Neuron (in vitro differentiated cells): ENCODE results near the gene SLC32A1.
A peak's percentile ranks its signal among the peaks of the same experiment; 100 is the strongest.

Experiments
- H2AFZ ChIP-seq: one replicate; pipeline ENCODE4 v1.6.1; 2013; ENCODE audit warnings: low read depth, mild to moderate bottlenecking, inconsistent platforms, low read length, moderate library complexity
- H3K27me3 ChIP-seq: one replicate; pipeline ENCODE4 v1.6.1; 2013; ENCODE audit warnings: low read length; ENCODE audit not compliant: insufficient read depth
- H3K36me3 ChIP-seq: one replicate; pipeline ENCODE4 v1.6.1; 2013; ENCODE audit warnings: low read length; ENCODE audit not compliant: insufficient read depth
- H3K4me1 ChIP-seq: one replicate; pipeline ENCODE4 v1.6.1; 2013; ENCODE audit warnings: low read length; ENCODE audit not compliant: insufficient read depth
- H3K4me3 ChIP-seq: 2 replicates; pipeline ENCODE4 v1.5.1; 2013; ENCODE audit warnings: mild to moderate bottlenecking, low read length, moderate library complexity
- H3K9me3 ChIP-seq: one replicate; pipeline ENCODE4 v1.6.1; 2013; ENCODE audit warnings: low read length

The SLC32A1 gene, protein sequence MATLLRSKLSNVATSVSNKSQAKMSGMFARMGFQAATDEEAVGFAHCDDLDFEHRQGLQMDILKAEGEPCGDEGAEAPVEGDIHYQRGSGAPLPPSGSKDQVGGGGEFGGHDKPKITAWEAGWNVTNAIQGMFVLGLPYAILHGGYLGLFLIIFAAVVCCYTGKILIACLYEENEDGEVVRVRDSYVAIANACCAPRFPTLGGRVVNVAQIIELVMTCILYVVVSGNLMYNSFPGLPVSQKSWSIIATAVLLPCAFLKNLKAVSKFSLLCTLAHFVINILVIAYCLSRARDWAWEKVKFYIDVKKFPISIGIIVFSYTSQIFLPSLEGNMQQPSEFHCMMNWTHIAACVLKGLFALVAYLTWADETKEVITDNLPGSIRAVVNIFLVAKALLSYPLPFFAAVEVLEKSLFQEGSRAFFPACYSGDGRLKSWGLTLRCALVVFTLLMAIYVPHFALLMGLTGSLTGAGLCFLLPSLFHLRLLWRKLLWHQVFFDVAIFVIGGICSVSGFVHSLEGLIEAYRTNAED

DNA sequence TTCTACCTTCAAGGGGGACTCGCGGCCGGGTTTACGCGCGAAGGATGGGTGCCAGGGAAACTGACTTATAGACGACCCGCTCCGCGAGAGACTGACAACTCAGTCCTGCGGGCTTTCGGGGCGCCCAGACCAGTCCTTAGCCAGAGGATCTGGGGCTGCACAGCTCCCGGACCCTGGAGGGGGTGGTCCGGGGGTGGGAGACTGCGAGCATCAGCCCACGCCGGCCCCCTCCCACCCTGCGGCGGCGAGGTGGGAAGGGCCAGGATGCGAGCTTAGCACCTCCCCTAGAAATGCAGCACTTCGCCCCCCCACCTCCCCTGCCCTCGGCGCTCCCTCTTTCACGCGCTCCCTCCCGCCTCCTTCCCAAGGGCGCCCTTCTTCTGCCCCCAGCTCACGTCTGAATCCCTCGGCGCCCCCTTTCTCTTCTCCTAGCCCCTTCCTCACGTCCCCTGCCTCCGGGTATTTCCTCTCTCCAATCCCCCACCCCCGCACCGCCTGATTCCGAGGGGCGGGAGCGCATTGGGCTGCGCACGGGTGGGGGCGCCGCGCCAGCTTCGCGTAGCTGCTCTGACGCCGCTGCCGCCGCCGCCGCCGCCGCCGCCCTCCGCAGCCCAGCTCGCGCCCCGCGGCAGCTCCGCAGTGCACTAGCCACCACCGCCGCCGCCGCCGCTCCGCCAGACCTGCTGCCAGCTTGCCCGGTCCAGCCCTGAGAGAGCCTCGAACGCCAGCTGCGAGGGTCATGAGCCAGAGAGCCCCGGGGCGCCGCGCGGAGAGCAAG lies at the start of gene SLC32A1:
SLC32A1 (plus strand) TSS at position 639 of the 778 bp plus-strand sequence. CDS start 239 bp downstream, outside the sequence.
- H3K9me3 ChIP-seq, result peaks cover 6% of the 10 kb centered on the region
- peaks cover 98% of the 10 kb centered on the region for H3K27me3 ChIP-seq
- peak within 1 kb of the TSS; percentile 37 for H2AFZ ChIP-seq
- H3K4me1 ChIP-seq, result peaks cover 10% of the 10 kb centered on the region
- H3K4me3 ChIP-seq, result no peak within 1 kb of the TSS
- no peaks in the 10 kb centered on the region for H3K36me3 ChIP-seq

DNA sequence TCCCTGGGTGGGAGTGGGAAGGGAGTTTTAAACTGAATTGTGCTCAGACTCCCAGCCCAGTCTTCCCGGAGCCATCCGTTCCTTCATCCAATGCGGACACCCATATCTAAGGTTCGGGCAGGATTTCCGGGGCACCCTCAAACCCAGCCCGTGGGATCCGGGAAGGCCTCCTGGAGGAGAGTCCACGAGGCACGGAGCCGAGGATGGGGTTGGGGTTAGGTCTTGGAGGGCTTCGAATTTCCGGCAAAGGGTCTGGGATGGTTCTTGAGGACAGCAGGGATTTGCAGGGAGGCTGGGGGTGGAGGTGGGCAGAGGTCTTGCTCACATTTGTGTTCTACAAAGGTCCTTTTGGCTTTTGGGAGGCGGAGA lies 49.5 kb upstream of the SLC32A1 start:
- no peaks in the 10 kb centered on the region for H3K36me3 ChIP-seq
- peaks cover 33% of the 10 kb centered on the region for H3K27me3 ChIP-seq
- H3K9me3 ChIP-seq, result peaks cover 2% of the 10 kb centered on the region
- peak overlapping the region; percentile 31 for H3K4me3 ChIP-seq
- peak overlapping the region; percentile 27 for H2AFZ ChIP-seq
- peaks cover 9% of the 10 kb centered on the region for H3K4me1 ChIP-seq

DNA sequence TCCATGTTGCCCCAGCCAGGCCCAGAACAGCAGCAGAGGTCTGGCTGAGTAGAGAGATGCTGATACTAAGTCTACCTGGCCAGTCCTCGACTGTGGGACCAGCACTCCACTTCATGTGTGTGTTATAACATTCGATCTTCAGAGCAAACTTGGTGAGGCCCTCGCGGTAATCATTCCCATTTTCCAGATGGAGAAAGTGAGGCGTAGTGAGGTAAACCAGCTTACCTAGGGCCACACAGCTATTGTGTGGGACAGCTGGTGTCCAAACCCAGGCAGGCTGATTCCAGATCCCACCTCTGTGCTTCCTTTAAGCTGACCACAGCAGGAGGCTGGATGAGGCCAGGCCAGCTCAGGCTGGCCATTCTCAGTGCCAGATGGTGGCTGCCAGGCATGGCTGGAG lies 47.7 kb upstream of the SLC32A1 start:
- H3K9me3 ChIP-seq, result peaks cover 2% of the 10 kb centered on the region
- peaks cover 25% of the 10 kb centered on the region for H3K27me3 ChIP-seq

DNA sequence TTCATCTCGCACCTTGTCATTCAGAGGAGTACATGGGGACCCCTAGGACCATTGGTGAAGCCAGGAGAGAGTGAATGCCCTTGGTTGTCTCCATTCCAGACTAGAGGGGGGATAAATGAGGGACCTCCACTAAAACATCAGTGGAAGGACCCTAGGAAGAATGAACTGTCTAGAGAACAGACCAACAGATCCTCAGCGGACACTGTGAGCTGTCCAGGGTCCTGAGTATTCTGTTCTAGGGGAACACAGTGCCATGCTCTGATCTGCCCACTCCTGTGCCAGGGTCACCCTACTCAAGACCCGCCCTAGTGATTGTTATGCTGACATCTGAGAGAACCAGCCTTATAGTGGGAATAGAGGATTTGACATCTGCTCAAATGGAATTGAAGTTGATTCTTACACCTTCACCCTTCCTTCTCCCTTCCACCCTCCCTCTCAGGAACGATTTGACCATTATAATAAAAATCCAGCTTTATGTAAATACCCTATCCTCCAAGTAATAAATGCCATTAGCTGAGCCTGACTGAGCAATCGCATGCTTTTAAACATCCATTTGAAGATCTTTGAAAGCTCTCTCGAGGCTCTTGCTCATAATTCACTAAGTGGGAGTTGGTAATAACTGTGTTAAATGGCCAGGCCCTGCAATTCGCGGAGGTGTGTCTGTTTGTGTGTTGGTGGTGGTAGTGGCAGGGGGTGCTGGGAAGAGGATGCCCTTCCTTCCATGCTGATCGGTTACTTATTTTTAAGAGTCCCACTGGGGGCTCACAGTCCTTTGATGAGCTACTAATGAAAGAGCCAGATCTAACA lies 43.6 kb upstream of the SLC32A1 start:
- peaks cover 3% of the 10 kb centered on the region for H3K27me3 ChIP-seq
- H3K9me3 ChIP-seq, result no peaks in the 10 kb centered on the region
- no peaks in the 10 kb centered on the region for H3K36me3 ChIP-seq
- no peak overlapping the region for H3K4me3 ChIP-seq
- H3K4me1 ChIP-seq, result no peaks in the 10 kb centered on the region
- no peak overlapping the region for H2AFZ ChIP-seq

More for the DNA sequence above, 47.7 kb upstream of the SLC32A1 start:
- Histone ChIP-seq H3K4me3 (no peak overlapping the region), H3K4me1 (peaks cover 9% of the 10 kb centered on the region), H3K36me3 (no peaks in the 10 kb centered on the region), H2AFZ (no peak overlapping the region)

DNA sequence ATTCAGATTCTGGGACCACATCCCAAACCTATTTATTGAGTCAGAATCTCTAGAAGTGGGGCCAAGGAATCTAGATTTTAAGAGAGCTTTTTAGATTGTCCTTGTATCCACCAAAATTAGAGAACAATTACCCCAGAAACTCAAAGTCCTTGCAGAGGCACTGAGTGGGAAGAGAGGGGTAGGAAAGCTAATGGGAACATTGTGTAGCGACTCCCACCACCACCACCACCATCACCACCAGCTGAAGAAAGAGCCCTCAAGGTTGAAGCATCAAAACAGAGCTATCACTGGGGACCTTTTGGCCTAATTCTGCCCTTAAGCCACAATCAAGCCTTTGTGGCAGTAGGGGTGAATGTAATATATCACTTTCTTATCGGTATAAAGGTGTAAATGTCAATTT lies 39.0 kb upstream of the SLC32A1 start:
- no peaks in the 10 kb centered on the region for H3K9me3 ChIP-seq
- no peak overlapping the region for H3K4me3 ChIP-seq

DNA sequence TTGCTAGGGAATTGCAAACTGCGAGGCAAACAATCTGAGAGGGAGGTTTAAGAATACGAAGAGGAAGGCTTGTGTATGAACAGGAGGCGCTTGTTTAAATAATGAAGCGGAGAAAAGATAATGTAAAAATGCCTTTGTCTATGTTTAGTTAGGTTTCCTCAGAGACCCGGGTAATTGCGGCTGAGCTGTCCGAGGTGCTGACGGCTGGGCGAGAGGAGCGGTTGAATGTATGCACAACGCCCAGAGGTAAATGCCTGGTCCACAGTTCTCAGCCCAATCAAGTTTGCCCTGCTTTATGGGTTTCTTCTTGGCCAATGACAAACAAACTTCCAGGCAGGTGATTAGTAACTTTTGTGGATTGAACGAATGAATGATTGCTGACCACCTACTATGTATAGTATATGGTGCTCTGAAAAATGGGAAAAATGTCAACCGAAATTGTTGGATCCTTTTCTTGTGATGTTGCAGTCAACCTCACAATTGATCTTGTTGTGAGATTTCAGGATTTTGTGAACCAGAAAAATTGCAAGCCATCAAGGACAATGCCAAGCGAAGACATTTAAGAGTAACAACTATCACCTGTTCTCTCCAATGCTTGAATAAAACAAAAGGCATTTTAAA lies 38.3 kb upstream of the SLC32A1 start:
- Histone ChIP-seq H3K9me3 (no peaks in the 10 kb centered on the region), H3K4me3 (no peak overlapping the region), H2AFZ (no peak overlapping the region), H3K36me3 (no peaks in the 10 kb centered on the region), H3K27me3 (peaks cover 4% of the 10 kb centered on the region), H3K4me1 (no peaks in the 10 kb centered on the region)

More for the DNA sequence above, 39.0 kb upstream of the SLC32A1 start:
- no peaks in the 10 kb centered on the region for H3K36me3 ChIP-seq
- H2AFZ ChIP-seq, result no peak overlapping the region
- H3K27me3 ChIP-seq, result peaks cover 4% of the 10 kb centered on the region
- no peaks in the 10 kb centered on the region for H3K4me1 ChIP-seq

DNA sequence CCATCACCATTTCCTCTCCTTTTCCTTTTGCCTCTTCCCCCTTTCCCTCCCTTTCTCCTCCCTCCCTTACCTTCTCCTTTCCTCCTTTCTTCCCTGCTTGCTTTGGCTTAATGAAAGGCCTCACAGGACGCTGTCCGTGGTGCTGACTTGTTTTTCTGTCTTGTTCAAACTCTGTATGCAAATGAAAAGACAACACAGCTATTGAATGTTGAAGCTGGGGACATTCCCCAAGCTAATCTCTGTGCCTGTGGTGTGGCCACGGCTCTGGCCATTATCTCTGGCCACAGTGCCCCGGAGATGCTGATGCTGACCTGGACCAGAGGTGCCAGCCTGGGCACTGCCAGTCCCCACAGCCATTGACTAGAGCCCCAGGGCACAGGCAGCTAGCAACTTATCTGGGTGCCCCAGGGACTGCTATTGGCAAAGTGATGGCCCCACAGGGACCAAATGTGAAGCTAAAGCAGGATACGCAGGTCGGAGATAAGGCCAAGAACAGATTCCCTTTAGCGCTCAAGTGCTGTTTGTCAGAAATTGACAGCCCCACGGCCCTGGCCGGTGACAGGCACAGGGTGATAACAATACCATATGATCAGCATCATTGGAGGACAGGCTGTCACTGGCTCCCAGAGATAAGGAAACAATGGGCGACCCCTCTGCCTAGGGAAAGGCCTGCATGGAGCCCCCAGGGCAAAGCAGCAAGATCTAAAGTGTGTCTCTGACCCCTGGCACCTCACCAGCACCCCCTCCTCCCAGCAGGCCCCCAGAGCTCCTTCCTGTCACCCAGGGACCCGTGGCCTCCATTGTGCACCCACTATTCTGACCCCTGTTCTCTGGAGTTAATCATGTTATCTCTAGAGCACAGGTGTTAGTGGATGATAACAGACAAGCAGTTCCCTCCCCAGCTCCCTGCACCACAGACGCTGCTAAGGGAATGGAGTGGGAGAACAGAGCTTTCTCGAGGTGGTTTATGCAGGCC lies 31.6 kb upstream of the SLC32A1 start:
- Histone ChIP-seq H3K4me1 (no peaks in the 10 kb centered on the region), H3K36me3 (no peaks in the 10 kb centered on the region), H3K4me3 (no peak overlapping the region), H3K9me3 (no peaks in the 10 kb centered on the region), H2AFZ (no peak overlapping the region), H3K27me3 (no peaks in the 10 kb centered on the region)

DNA sequence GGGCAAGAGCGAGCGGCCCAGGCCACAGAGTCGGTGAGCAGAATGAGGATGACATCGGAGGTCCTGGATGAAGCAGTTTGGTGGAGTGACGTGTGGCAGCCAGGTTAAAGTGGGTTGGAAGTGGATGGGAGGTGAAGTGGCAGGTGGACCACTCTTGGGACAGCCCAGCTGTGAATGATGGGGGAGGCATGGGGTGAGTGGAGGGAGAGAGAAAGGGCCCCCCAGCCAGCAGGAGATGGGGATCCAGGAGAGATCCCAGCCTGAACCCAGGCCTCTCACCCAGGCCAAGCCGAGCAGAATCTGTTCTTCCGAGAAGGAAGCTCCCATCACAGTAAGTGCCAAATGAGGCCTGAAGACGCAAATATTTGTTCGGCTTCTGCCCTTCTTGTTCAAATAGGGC lies 27.0 kb upstream of the SLC32A1 start:
- H3K4me3 ChIP-seq, result no peak overlapping the region
- H3K27me3 ChIP-seq, result no peaks in the 10 kb centered on the region
- no peaks in the 10 kb centered on the region for H3K36me3 ChIP-seq
- H3K4me1 ChIP-seq, result peaks cover 14% of the 10 kb centered on the region
- no peak overlapping the region for H2AFZ ChIP-seq
- no peaks in the 10 kb centered on the region for H3K9me3 ChIP-seq

DNA sequence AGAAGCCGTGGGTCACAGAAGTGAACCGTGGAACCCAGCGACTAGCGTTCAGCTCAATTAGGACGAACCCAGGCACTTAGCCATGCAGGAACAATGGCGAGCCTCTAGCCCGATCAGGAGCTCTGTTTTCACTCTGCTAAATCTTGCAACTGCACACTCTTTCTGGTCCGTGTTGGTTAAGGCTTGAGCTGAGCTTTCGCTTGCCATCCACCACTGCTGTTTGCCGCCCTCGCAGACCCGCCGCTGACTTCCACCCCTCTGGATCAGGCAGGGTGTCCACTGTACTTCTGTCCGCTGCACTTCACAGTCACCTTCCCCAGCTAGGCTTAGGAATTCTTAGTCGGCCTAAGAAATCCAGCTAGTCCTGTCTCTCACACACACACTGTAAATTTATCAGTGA lies 25.7 kb upstream of the SLC32A1 start:
- Histone ChIP-seq H3K9me3 (no peaks in the 10 kb centered on the region), H3K4me1 (peaks cover 14% of the 10 kb centered on the region), H3K4me3 (no peak overlapping the region), H3K27me3 (no peaks in the 10 kb centered on the region), H2AFZ (no peak overlapping the region), H3K36me3 (no peaks in the 10 kb centered on the region)

DNA sequence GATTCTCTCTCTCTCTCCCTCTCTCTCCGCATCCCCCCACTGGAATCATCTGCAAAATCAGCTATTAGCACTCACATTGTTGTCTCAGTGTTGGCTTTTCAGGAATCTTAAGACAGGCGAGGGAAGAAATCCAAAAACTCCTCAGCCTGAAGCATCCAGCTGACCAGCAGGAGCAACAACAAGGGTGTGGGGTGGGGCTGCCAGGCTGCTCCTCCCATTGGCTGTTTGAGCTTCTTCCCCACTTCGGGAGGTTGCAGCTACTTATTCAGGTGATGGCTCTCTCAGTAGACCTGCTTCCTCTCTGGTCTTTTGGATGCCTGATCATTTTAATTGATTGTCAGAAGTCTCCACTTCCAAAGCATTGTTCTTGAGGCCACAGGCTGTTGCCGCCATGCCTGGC lies 24.1 kb upstream of the SLC32A1 start:
- H3K9me3 ChIP-seq, result no peaks in the 10 kb centered on the region
- H3K4me1 ChIP-seq, result peaks cover 14% of the 10 kb centered on the region
- H3K27me3 ChIP-seq, result no peaks in the 10 kb centered on the region
- no peak overlapping the region for H3K4me3 ChIP-seq
- no peak overlapping the region for H2AFZ ChIP-seq
- H3K36me3 ChIP-seq, result no peaks in the 10 kb centered on the region

DNA sequence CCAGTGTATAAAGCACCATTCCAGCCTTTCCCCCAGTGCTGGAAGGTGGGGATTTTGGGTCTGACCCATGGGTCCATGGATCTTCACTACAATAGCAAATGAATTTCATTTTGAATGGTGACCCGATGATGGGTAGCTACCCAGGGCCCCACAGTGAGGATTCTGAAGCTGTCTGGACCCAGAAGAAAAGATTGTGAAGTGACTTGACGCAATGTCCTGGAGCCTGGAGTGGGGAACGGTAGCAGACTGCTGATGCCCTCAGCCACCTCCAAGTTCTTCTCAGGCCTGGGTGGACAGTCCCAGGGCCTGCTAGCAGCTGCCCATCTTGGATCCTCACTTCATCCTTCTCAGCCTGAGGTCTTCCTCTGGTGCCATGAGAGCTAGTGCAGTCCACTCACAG lies 23.4 kb upstream of the SLC32A1 start:
- Histone ChIP-seq H2AFZ (no peak overlapping the region), H3K36me3 (no peaks in the 10 kb centered on the region), H3K4me3 (no peak overlapping the region), H3K9me3 (no peaks in the 10 kb centered on the region), H3K27me3 (peaks cover 3% of the 10 kb centered on the region), H3K4me1 (peaks cover 14% of the 10 kb centered on the region)
